ENCODE measurements around the gene DCAF4.

- TF ChIP-seq CTCF (IDR thresholded peaks at IDR 0.05) = no peak
- no peak for TF ChIP-seq POLR2A (IDR thresholded peaks at IDR 0.05)
- TF ChIP-seq POLR2AphosphoS5 (IDR thresholded peaks at IDR 0.05) = no peak
These were observed 25.9 kb downstream of the DCAF4 start for GRCh38 chr14:72952171-72952570.
